GM23338 (cell line): ENCODE results near the gene POPDC2. TPM values are rescaled to one million over a fixed set of nuclear protein-coding genes. Genes with fewer than 3 reads are reported as not detected.

ENCODE experiments used
- ATAC-seq: fragments of 200-7000 bp; cut with Tn5 transposase; 3 replicates; pipeline ENCODE4 v1.9.1; 2020
- DNase-seq: peaks from one replicate; pipeline ENCODE4 v3.0.0-alpha.2; 2015; ENCODE audit warnings: low spot score
- H2AFZ ChIP-seq: fragments of 200-600 bp; sonication (generic); 2 replicates; pipeline ENCODE4 v1.8.0; 2016; ENCODE audit warnings: antibody characterized with exemption, mild to moderate bottlenecking, moderate library complexity
- H3F3A ChIP-seq: fragments of 200-600 bp; sonication (generic); replicated peaks from 2 replicates; pipeline ENCODE4 v1.8.0; 2017; ENCODE audit warnings: antibody characterized with exemption, mixed run types, low read depth
- H3K27ac ChIP-seq: fragments of 200-600 bp; sonication (generic); 2 replicates; pipeline ENCODE4 v1.6.1; 2016; ENCODE audit warnings: low read depth
- H3K27me3 ChIP-seq: fragments of 200-600 bp; sonication (generic); 2 replicates; pipeline ENCODE4 v1.8.0; 2016; ENCODE audit warnings: mild to moderate bottlenecking, mixed run types, moderate library complexity; ENCODE audit not compliant: insufficient read depth
- H3K36me3 ChIP-seq: fragments of 200-600 bp; sonication (generic); 2 replicates; pipeline ENCODE4 v1.8.0; 2016; ENCODE audit warnings: mild to moderate bottlenecking; ENCODE audit not compliant: insufficient read depth
- H3K4me1 ChIP-seq: fragments of 200-600 bp; sonication (generic); 2 replicates; pipeline ENCODE4 v1.8.0; 2016; ENCODE audit warnings: mild to moderate bottlenecking, moderate library complexity; ENCODE audit not compliant: insufficient read depth
- H3K4me2 ChIP-seq: fragments of 200-600 bp; sonication (generic); 2 replicates; pipeline ENCODE4 v1.7.1; 2017; ENCODE audit warnings: mixed run types
- H3K4me3 ChIP-seq: fragments of 200-600 bp; sonication (generic); 2 replicates; pipeline ENCODE4 v1.6.1; 2016; ENCODE audit warnings: mixed run types
- H3K79me2 ChIP-seq: fragments of 200-600 bp; sonication (generic); replicated peaks from 2 replicates; pipeline ENCODE4 v1.8.0; 2017; ENCODE audit warnings: mild to moderate bottlenecking; ENCODE audit not compliant: insufficient read depth
- H3K9me2 ChIP-seq: fragments of 200-600 bp; sonication (generic); 2 replicates; pipeline ENCODE4 v1.8.0; 2017; ENCODE audit not compliant: insufficient read depth
- H4K20me1 ChIP-seq: fragments of 200-600 bp; sonication (generic); replicated peaks from 2 replicates; pipeline ENCODE4 v1.8.0; 2017; ENCODE audit warnings: mild to moderate bottlenecking; ENCODE audit not compliant: insufficient read depth
- H3K27ac Mint-ChIP-seq: 2 replicates; pipeline ENCODE4 v1.8.0; 2020; ENCODE audit warnings: inconsistent platforms, mild to moderate bottlenecking, moderate library complexity, mixed read lengths
- H3K27me3 Mint-ChIP-seq: 3 replicates; pipeline ENCODE4 v1.8.0; 2022; ENCODE audit warnings: low read depth, mild to moderate bottlenecking, moderate library complexity, mixed read lengths, inconsistent platforms; ENCODE audit not compliant: insufficient read depth, poor library complexity
- H3K36me3 Mint-ChIP-seq: 3 replicates; pipeline ENCODE4 v1.8.0; 2021; ENCODE audit warnings: low read depth, mild to moderate bottlenecking, inconsistent platforms, moderate library complexity, mixed read lengths
- H3K4me1 Mint-ChIP-seq: 3 replicates; pipeline ENCODE4 v1.8.0; 2020; ENCODE audit warnings: mild to moderate bottlenecking, inconsistent platforms, mixed read lengths
- H3K4me3 Mint-ChIP-seq: 3 replicates; pipeline ENCODE4 v1.8.0; 2021; ENCODE audit warnings: moderate library complexity, mild to moderate bottlenecking, inconsistent platforms, mixed read lengths
- H3K9me3 Mint-ChIP-seq: 3 replicates; pipeline ENCODE4 v1.8.0; 2020; ENCODE audit warnings: moderate library complexity, mild to moderate bottlenecking, inconsistent platforms, mixed read lengths
- CREB1 ChIP-seq: fragments of 250-450 bp; sonication (Bioruptor Pico); IDR thresholded peaks from 2 replicates; pipeline ENCODE4 v1.5.0; 2020; ENCODE audit warnings: low read depth, mild to moderate bottlenecking, moderate library complexity
- ETS1 ChIP-seq: IDR thresholded peaks from 2 replicates; pipeline ENCODE4 v1.6.1; 2016; ENCODE audit warnings: antibody characterized with exemption
- EZH2 ChIP-seq: fragments of 200-600 bp; sonication (generic); IDR thresholded peaks from one replicate; pipeline ENCODE4 v1.8.0; 2017; ENCODE audit warnings: antibody characterized with exemption, mild to moderate bottlenecking, low read depth; ENCODE audit not compliant: unreplicated experiment
- EZH2phosphoT487 ChIP-seq: fragments of 200-600 bp; sonication (generic); IDR thresholded peaks from one replicate; pipeline ENCODE4 v1.8.1; 2018; ENCODE audit warnings: antibody characterized with exemption; ENCODE audit not compliant: unreplicated experiment
- NANOG ChIP-seq: IDR thresholded peaks from 2 replicates; pipeline ENCODE4 v1.6.1; 2016; ENCODE audit warnings: antibody characterized with exemption, borderline replicate concordance
- POLR2AphosphoS5 ChIP-seq: IDR thresholded peaks from 2 replicates; pipeline ENCODE4 v1.6.1; 2016; ENCODE audit warnings: antibody characterized with exemption, low read depth
- REST ChIP-seq: IDR thresholded peaks from one replicate; pipeline ENCODE4 v1.6.1; 2018; ENCODE audit warnings: antibody characterized with exemption; ENCODE audit not compliant: unreplicated experiment
- ZNF114 ChIP-seq: fragments of 250-450 bp; sonication (Bioruptor Pico); IDR thresholded peaks from 2 replicates; pipeline ENCODE4 v1.5.0; 2020; ENCODE audit warnings: mild to moderate bottlenecking, moderate library complexity
- ZNF331 ChIP-seq: fragments of 250-450 bp; sonication (Bioruptor Pico); IDR thresholded peaks from 2 replicates; pipeline ENCODE4 v1.5.0; 2020; ENCODE audit warnings: low read depth, mild to moderate bottlenecking, moderate library complexity
- ZNF462 ChIP-seq: fragments of 250-450 bp; sonication (Bioruptor Pico); IDR thresholded peaks from 2 replicates; pipeline ENCODE4 v1.5.0; 2020; ENCODE audit warnings: mild to moderate bottlenecking, moderate library complexity
- polyA plus RNA-seq: library from polyadenylated mRNA; unstranded; fragments of >200 nt; fragmentation: Nextera tagmentation; extraction: Ambion mirVana; gene quantifications from 2 replicates; pipeline ENCODE4 v1.2.1, GENCODE V29; 2016
- total RNA-seq: library from RNA; depleted of rRNA; stranded (reverse); fragments of >200 nt; shearing (Covaris generic); gene quantifications from 2 replicates; pipeline ENCODE4 v1.2.3, GENCODE V29; 2014

The POPDC2 gene
- total and polyA plus RNA-seq, 2 experiments from 2014 or later = 0.36 TPM; not detected in 1

- no peak for TF ChIP-seq REST
- TF ChIP-seq CREB1 (CRISPR knock-in tag) = no peak
- no peak for TF ChIP-seq ETS1
- no peak for TF ChIP-seq EZH2phosphoT487
These were observed 51.9 kb downstream of the POPDC2 start (continued) for GRCh38 chr3:119608405-119609000.

GRCh38 chr3:119604878-119605277 lies 55.5 kb downstream of the POPDC2 start:
- Histone ChIP-seq H3K27ac (no peak overlapping the region), H3K4me2 (no peak overlapping the region), H3K9me2 (0 out of 2 replicates have a peak, but pooled peaks cover 3% of the 10 kb centered on the region), H4K20me1 (no peaks in the 10 kb centered on the region), H3K4me1 (peaks cover 3% of the 10 kb centered on the region; the same call in 1 of the 2 replicates), H3K36me3 (no peaks in the 10 kb centered on the region), H3F3A (no peaks in the 10 kb centered on the region), H3K79me2 (no peaks in the 10 kb centered on the region), H2AFZ (0 out of 2 replicates have a peak overlapping the region, but pooled peaks have one; percentile 23), H3K4me3 (no peak overlapping the region), H3K27me3 (no peaks in the 10 kb centered on the region)
- Mint-ChIP-seq H3K27ac (no peak overlapping the region), H3K4me3 (no peak overlapping the region), H3K36me3 (no peaks in the 10 kb centered on the region), H3K27me3 (no peaks in the 10 kb centered on the region), H3K4me1 (peaks cover 14% of the 10 kb centered on the region), H3K9me3 (no peaks in the 10 kb centered on the region)
- DNase-seq (no peak), ATAC-seq (no peak)
- TF ChIP-seq ETS1 = no peak
- TF ChIP-seq POLR2AphosphoS5 = no peak
- TF ChIP-seq EZH2phosphoT487 = no peak
- no peak for TF ChIP-seq ZNF331
- TF ChIP-seq ZNF462 (CRISPR knock-in tag) = no peak
- no peak for TF ChIP-seq ZNF114 (CRISPR knock-in tag)
- no peak for TF ChIP-seq EZH2
- TF ChIP-seq NANOG = no peak
